Measurements from ENCODE around the gene NUP214. TPM values are rescaled to one million over a fixed set of nuclear protein-coding genes. Genes with fewer than 3 reads are reported as not detected.

The NUP214 gene
- total RNA-seq, 1 donor from 2014 or later: 24.7 TPM

GRCh38 chr9:131161585-131161984 is 36.2 kb downstream of the NUP214 start:
- Histone ChIP-seq H3K27ac (replicated peaks) (no peak overlapping the region), H3K9me3 (replicated peaks) (no peaks in the 10 kb centered on the region), H3K4me3 (no peak overlapping the region), H3K27me3 (ENCODE audit: low read depth) (no peaks in the 10 kb centered on the region), H3K4me1 (peaks cover under 1% of the 10 kb centered on the region), H3K36me3 (peaks cover 94% of the 10 kb centered on the region)
- intact Hi-C loops (cut with micrococcal nuclease): no loop called here
- DNase-seq: no peak
- TF ChIP-seq CTCF (IDR thresholded peaks at IDR 0.05; ENCODE audit: borderline replicate concordance): no peak

GRCh38 chr9:131162886-131163285 is 37.5 kb downstream of the NUP214 start:
- Histone ChIP-seq H3K4me1 (peaks cover 7% of the 10 kb centered on the region), H3K9me3 (replicated peaks) (no peaks in the 10 kb centered on the region), H3K27me3 (ENCODE audit: low read depth) (no peaks in the 10 kb centered on the region), H3K4me3 (no peak overlapping the region), H3K27ac (replicated peaks) (no peak overlapping the region), H3K36me3 (peaks cover 81% of the 10 kb centered on the region)
- intact Hi-C loops (cut with micrococcal nuclease): no loop called here
- no peak for DNase-seq
- no peak for TF ChIP-seq CTCF (IDR thresholded peaks at IDR 0.05; ENCODE audit: borderline replicate concordance)

- Histone ChIP-seq H3K9me3 (replicated peaks) (no peaks in the 10 kb centered on the region), H3K27ac (replicated peaks) (no peak overlapping the region), H3K4me3 (no peak overlapping the region), H3K27me3 (ENCODE audit: low read depth) (no peaks in the 10 kb centered on the region), H3K36me3 (peaks cover 57% of the 10 kb centered on the region), H3K4me1 (peaks cover 7% of the 10 kb centered on the region)
- TF ChIP-seq CTCF (IDR thresholded peaks at IDR 0.05; ENCODE audit: borderline replicate concordance): no peak
- intact Hi-C loops (cut with micrococcal nuclease): no loop called here
- DNase-seq: no peak
These were observed 40.1 kb downstream of the NUP214 start for GRCh38 chr9:131165523-131165922.

DNA sequence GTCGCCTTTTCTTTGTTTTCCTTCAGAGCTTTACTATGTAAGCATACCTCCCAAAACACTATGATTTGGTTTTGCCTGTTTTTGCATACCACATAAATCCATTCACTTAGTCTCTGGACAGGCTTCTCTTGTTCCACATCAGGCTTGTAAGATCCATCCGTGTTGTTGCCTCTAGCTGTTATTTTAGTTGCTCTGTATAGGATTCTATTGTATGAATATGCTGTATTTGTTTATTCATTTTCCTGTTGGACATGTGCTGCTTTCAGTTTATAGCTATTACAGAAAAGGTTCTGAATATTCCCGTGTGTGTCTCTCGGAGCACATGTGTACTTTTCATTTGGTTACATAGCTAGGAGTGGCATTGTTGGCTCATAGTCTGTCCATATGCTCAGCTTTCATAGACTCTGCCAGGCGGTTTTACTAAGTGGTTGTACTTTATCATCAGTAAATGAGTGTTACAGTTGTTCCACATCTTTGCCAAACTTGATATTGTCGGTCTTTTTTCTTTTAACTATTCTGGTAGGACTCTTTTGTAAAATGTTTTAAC is 41.8 kb downstream of the NUP214 start:
- no peak for TF ChIP-seq CTCF (IDR thresholded peaks at IDR 0.05; ENCODE audit: borderline replicate concordance)
- Histone ChIP-seq H3K9me3 (replicated peaks) (no peaks in the 10 kb centered on the region), H3K36me3 (peaks cover 47% of the 10 kb centered on the region), H3K27ac (replicated peaks) (no peak overlapping the region), H3K4me3 (no peak overlapping the region), H3K4me1 (peaks cover 7% of the 10 kb centered on the region), H3K27me3 (ENCODE audit: low read depth) (no peaks in the 10 kb centered on the region)
- intact Hi-C loops (cut with micrococcal nuclease): no loop called here
- DNase-seq: no peak

- H3K9me3 ChIP-seq (replicated peaks): no peaks in the 10 kb centered on the region
- H3K36me3 ChIP-seq: peaks cover 40% of the 10 kb centered on the region
- no peak for TF ChIP-seq CTCF (IDR thresholded peaks at IDR 0.05; ENCODE audit: borderline replicate concordance)
- intact Hi-C loops (cut with micrococcal nuclease): no loop called here
- H3K4me1 ChIP-seq: peaks cover 7% of the 10 kb centered on the region
- no peaks in the 10 kb centered on the region for H3K27me3 ChIP-seq (ENCODE audit: low read depth)
- DNase-seq: no peak
- no peak overlapping the region for H3K27ac ChIP-seq (replicated peaks)
- no peak overlapping the region for H3K4me3 ChIP-seq
These were observed 42.5 kb downstream of the NUP214 start for GRCh38 chr9:131167936-131168335.

Measured in left ventricle myocardium inferior (tissue), 1 donor.